ENCODE measurements around the gene CCM2L. TPM values are rescaled to one million over a fixed set of nuclear protein-coding genes. Genes with fewer than 3 reads are reported as not detected.

CCM2L gene
- total and polyA plus RNA-seq, 2 experiments from 2014 or later, result 4.9 to 13.3 TPM

GRCh38 chr20:32050851-32051556 lies 40.8 kb downstream of the CCM2L start:
- no peak overlapping the region for H3K27ac ChIP-seq (ENCODE audit: low read depth)
- no peaks in the 10 kb centered on the region for H3K79me2 ChIP-seq (replicated peaks; ENCODE audit: insufficient read depth)
- H3K27me3 ChIP-seq (ENCODE audit: insufficient read depth), result peaks cover 58% of the 10 kb centered on the region
- H3K4me3 Mint-ChIP-seq, result peak overlapping the region; percentile 84
- peaks cover 18% of the 10 kb centered on the region for H3K4me1 ChIP-seq (ENCODE audit: insufficient read depth)
- no peaks in the 10 kb centered on the region; the same call in 2 of the 3 replicates for H3K36me3 Mint-ChIP-seq (ENCODE audit: low read depth)
- H4K20me1 ChIP-seq (replicated peaks; ENCODE audit: insufficient read depth), result peaks cover 3% of the 10 kb centered on the region; the same call in 1 of the 2 replicates
- TF ChIP-seq EZH2 (IDR thresholded peaks at IDR 0.05; ENCODE audit: low read depth, unreplicated experiment) (peak; percentile 34), STAT1 (IDR thresholded peaks at IDR 0.05; ENCODE audit: unreplicated experiment) (no peak)
- TF ChIP-seq, protein P1, sequence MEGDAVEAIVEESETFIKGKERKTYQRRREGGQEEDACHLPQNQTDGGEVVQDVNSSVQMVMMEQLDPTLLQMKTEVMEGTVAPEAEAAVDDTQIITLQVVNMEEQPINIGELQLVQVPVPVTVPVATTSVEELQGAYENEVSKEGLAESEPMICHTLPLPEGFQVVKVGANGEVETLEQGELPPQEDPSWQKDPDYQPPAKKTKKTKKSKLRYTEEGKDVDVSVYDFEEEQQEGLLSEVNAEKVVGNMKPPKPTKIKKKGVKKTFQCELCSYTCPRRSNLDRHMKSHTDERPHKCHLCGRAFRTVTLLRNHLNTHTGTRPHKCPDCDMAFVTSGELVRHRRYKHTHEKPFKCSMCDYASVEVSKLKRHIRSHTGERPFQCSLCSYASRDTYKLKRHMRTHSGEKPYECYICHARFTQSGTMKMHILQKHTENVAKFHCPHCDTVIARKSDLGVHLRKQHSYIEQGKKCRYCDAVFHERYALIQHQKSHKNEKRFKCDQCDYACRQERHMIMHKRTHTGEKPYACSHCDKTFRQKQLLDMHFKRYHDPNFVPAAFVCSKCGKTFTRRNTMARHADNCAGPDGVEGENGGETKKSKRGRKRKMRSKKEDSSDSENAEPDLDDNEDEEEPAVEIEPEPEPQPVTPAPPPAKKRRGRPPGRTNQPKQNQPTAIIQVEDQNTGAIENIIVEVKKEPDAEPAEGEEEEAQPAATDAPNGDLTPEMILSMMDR (conservative IDR thresholded peaks at IDR 0.05; ENCODE audit: low read depth in 2 of 2), result peak; percentile 11 to 38; a peak in 3 of 4 replicates
- DNase-seq (ENCODE audit: low spot score), result peak; percentile 79
- ATAC-seq, result peak; percentile 52
- no peak overlapping the region for H3K27ac Mint-ChIP-seq
- peaks cover 12% of the 10 kb centered on the region; the same call in 2 of the 3 replicates for H3K9me3 Mint-ChIP-seq
- 0 out of 2 replicates have a peak, but pooled peaks cover 10% of the 10 kb centered on the region for H3F3A ChIP-seq (replicated peaks; ENCODE audit: low read depth)
- H3K4me2 ChIP-seq, result peak overlapping the region; percentile 98
- no peaks in the 10 kb centered on the region for H3K36me3 ChIP-seq (ENCODE audit: insufficient read depth)
- no peaks in the 10 kb centered on the region for H3K9me2 ChIP-seq (ENCODE audit: insufficient read depth)
- peaks cover 37% of the 10 kb centered on the region for H3K27me3 Mint-ChIP-seq (ENCODE audit: insufficient read depth, low read depth, poor library complexity)
- peak overlapping the region; percentile 83 for H3K4me3 ChIP-seq
- H3K4me1 Mint-ChIP-seq, result peaks cover 17% of the 10 kb centered on the region; the same call in 2 of the 3 replicates
- H2AFZ ChIP-seq, result peak overlapping the region; percentile 99

GRCh38 chr20:32051720-32052089 lies 41.5 kb downstream of the CCM2L start:
- Histone ChIP-seq H3F3A (replicated peaks; ENCODE audit: low read depth) (0 out of 2 replicates have a peak, but pooled peaks cover 10% of the 10 kb centered on the region), H3K27ac (ENCODE audit: low read depth) (no peak overlapping the region), H3K79me2 (replicated peaks; ENCODE audit: insufficient read depth) (no peaks in the 10 kb centered on the region), H3K9me2 (ENCODE audit: insufficient read depth) (no peaks in the 10 kb centered on the region), H2AFZ (peak overlapping the region; percentile 99), H3K36me3 (ENCODE audit: insufficient read depth) (no peaks in the 10 kb centered on the region), H3K4me1 (ENCODE audit: insufficient read depth) (peaks cover 18% of the 10 kb centered on the region), H4K20me1 (replicated peaks; ENCODE audit: insufficient read depth) (peaks cover 3% of the 10 kb centered on the region; the same call in 1 of the 2 replicates), H3K4me3 (peak overlapping the region; percentile 83), H3K27me3 (ENCODE audit: insufficient read depth) (peaks cover 58% of the 10 kb centered on the region), H3K4me2 (peak overlapping the region; percentile 98)
- ATAC-seq (peak; percentile 12), DNase-seq (ENCODE audit: low spot score) (no peak)
- H3K4me1 Mint-ChIP-seq, result peaks cover 17% of the 10 kb centered on the region; the same call in 2 of the 3 replicates
- peaks cover 39% of the 10 kb centered on the region for H3K27me3 Mint-ChIP-seq (ENCODE audit: insufficient read depth, low read depth, poor library complexity)
- no peaks in the 10 kb centered on the region for H3K36me3 Mint-ChIP-seq (ENCODE audit: low read depth)
- TF ChIP-seq, protein P2, sequence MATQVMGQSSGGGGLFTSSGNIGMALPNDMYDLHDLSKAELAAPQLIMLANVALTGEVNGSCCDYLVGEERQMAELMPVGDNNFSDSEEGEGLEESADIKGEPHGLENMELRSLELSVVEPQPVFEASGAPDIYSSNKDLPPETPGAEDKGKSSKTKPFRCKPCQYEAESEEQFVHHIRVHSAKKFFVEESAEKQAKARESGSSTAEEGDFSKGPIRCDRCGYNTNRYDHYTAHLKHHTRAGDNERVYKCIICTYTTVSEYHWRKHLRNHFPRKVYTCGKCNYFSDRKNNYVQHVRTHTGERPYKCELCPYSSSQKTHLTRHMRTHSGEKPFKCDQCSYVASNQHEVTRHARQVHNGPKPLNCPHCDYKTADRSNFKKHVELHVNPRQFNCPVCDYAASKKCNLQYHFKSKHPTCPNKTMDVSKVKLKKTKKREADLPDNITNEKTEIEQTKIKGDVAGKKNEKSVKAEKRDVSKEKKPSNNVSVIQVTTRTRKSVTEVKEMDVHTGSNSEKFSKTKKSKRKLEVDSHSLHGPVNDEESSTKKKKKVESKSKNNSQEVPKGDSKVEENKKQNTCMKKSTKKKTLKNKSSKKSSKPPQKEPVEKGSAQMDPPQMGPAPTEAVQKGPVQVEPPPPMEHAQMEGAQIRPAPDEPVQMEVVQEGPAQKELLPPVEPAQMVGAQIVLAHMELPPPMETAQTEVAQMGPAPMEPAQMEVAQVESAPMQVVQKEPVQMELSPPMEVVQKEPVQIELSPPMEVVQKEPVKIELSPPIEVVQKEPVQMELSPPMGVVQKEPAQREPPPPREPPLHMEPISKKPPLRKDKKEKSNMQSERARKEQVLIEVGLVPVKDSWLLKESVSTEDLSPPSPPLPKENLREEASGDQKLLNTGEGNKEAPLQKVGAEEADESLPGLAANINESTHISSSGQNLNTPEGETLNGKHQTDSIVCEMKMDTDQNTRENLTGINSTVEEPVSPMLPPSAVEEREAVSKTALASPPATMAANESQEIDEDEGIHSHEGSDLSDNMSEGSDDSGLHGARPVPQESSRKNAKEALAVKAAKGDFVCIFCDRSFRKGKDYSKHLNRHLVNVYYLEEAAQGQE (IDR thresholded peaks at IDR 0.05; ENCODE audit: unreplicated experiment), result no peak
- peak; percentile 77 for TF ChIP-seq EZH2 (IDR thresholded peaks at IDR 0.05; ENCODE audit: low read depth, unreplicated experiment)
- no peak for TF ChIP-seq JUNB (IDR thresholded peaks at IDR 0.05; ENCODE audit: unreplicated experiment)
- TF ChIP-seq ZNF114 (CRISPR knock-in tag; IDR thresholded peaks at IDR 0.05), result no peak
- peaks cover 12% of the 10 kb centered on the region; the same call in 2 of the 3 replicates for H3K9me3 Mint-ChIP-seq
- H3K4me3 Mint-ChIP-seq, result peak overlapping the region; percentile 84
- H3K27ac Mint-ChIP-seq, result no peak overlapping the region
